ENCODE measurements around the gene NOP14. TPM values are rescaled to one million over a fixed set of nuclear protein-coding genes. Genes with fewer than 3 reads are reported as not detected.
A peak's percentile ranks its signal among the peaks of the same experiment; 100 is the strongest.

The NOP14 gene
- total and polyA plus RNA-seq, 5 donors: 12.0 to 19.2 (median 17.8) TPM

- no peak overlapping the region for H3K4me3 ChIP-seq (ENCODE audit: low read length)
- DNase-seq (no peak), ATAC-seq (no peak)
- H3K27me3 ChIP-seq (ENCODE audit: control insufficient read depth, insufficient read depth): no peaks in the 10 kb centered on the region
- WGBS: 88% methylated on average over 7 of the region's 7 CpGs
- intact Hi-C loops (cut with DNase I): no loop called here
- peaks cover 6% of the 10 kb centered on the region for H3K4me1 ChIP-seq (ENCODE audit: control insufficient read depth, insufficient read depth, low read length)
- H3K27ac ChIP-seq (ENCODE audit: low read length): no peak overlapping the region
- H3K9me3 ChIP-seq (ENCODE audit: control insufficient read depth, low read length): no peaks in the 10 kb centered on the region
Measured at GRCh38 chr4:2908686-2909085, 54.5 kb downstream of the NOP14 start.

GRCh38 chr4:2907706-2908293 is 55.4 kb downstream of the NOP14 start:
- H3K9me3 ChIP-seq (ENCODE audit: control insufficient read depth, low read length): no peaks in the 10 kb centered on the region
- peaks cover 3% of the 10 kb centered on the region for H3K4me1 ChIP-seq (ENCODE audit: control insufficient read depth, insufficient read depth, low read length)
- no peak overlapping the region for H3K27ac ChIP-seq (ENCODE audit: low read length)
- intact Hi-C loops (cut with DNase I): no loop called here
- DNase-seq: no peak
- WGBS: 92% methylated on average over 11 of the region's 11 CpGs
- H3K4me3 ChIP-seq (ENCODE audit: low read length): no peak overlapping the region
- no peak for ATAC-seq
- no peaks in the 10 kb centered on the region for H3K27me3 ChIP-seq (ENCODE audit: control insufficient read depth, insufficient read depth)

- H3K27me3 ChIP-seq (ENCODE audit: control insufficient read depth, insufficient read depth): no peaks in the 10 kb centered on the region
- DNase-seq (no peak), ATAC-seq (no peak)
- no peaks in the 10 kb centered on the region for H3K9me3 ChIP-seq (ENCODE audit: control insufficient read depth, low read length)
- H3K4me3 ChIP-seq (ENCODE audit: low read length): no peak overlapping the region
- WGBS: 80% methylated on average over 4 of the region's 4 CpGs
- intact Hi-C loops (cut with DNase I): no loop called here
- no peak overlapping the region for H3K27ac ChIP-seq (ENCODE audit: low read length)
- H3K4me1 ChIP-seq (ENCODE audit: control insufficient read depth, insufficient read depth, low read length): peaks cover 3% of the 10 kb centered on the region
Measured at GRCh38 chr4:2907226-2907625, 56.0 kb downstream of the NOP14 start.

GRCh38 chr4:2906218-2906617 is 57.0 kb downstream of the NOP14 start:
- no peak overlapping the region for H3K4me3 ChIP-seq (ENCODE audit: low read length)
- no peaks in the 10 kb centered on the region for H3K9me3 ChIP-seq (ENCODE audit: control insufficient read depth, low read length)
- DNase-seq (no peak), ATAC-seq (no peak)
- no peak overlapping the region for H3K27ac ChIP-seq (ENCODE audit: low read length)
- no peaks in the 10 kb centered on the region for H3K27me3 ChIP-seq (ENCODE audit: control insufficient read depth, insufficient read depth)
- intact Hi-C loops (cut with DNase I): no loop called here
- 79% methylated on average over 8 of the region's 8 CpGs for WGBS
- H3K4me1 ChIP-seq (ENCODE audit: control insufficient read depth, insufficient read depth, low read length): no peaks in the 10 kb centered on the region

- intact Hi-C loops (cut with DNase I): no loop called here
- ATAC-seq: no peak
- Histone ChIP-seq H3K27me3 (ENCODE audit: control insufficient read depth, insufficient read depth) (no peaks in the 10 kb centered on the region), H3K4me3 (ENCODE audit: low read length) (no peak overlapping the region), H3K9me3 (ENCODE audit: control insufficient read depth, low read length) (no peaks in the 10 kb centered on the region), H3K27ac (ENCODE audit: low read length) (no peak overlapping the region), H3K4me1 (ENCODE audit: control insufficient read depth, insufficient read depth, low read length) (no peaks in the 10 kb centered on the region)
- no peak for DNase-seq
- WGBS: 91% methylated on average over 13 of the region's 13 CpGs
Measured at GRCh38 chr4:2905544-2905943, 57.7 kb downstream of the NOP14 start.

GRCh38 chr4:2902126-2902525 is 61.1 kb downstream of the NOP14 start:
- 84% methylated on average over 2 of the region's 2 CpGs for WGBS
- Histone ChIP-seq H3K27ac (ENCODE audit: low read length) (no peak overlapping the region), H3K27me3 (ENCODE audit: control insufficient read depth, insufficient read depth) (no peaks in the 10 kb centered on the region), H3K4me1 (ENCODE audit: control insufficient read depth, insufficient read depth, low read length) (no peaks in the 10 kb centered on the region), H3K9me3 (ENCODE audit: control insufficient read depth, low read length) (no peaks in the 10 kb centered on the region), H3K4me3 (ENCODE audit: low read length) (no peak overlapping the region)
- intact Hi-C loops (cut with DNase I): no loop called here
- ATAC-seq: no peak
- DNase-seq: no peak

- Histone ChIP-seq H3K27me3 (ENCODE audit: control insufficient read depth, insufficient read depth) (no peaks in the 10 kb centered on the region), H3K4me1 (ENCODE audit: control insufficient read depth, insufficient read depth, low read length) (no peaks in the 10 kb centered on the region), H3K27ac (ENCODE audit: low read length) (no peak overlapping the region), H3K4me3 (ENCODE audit: low read length) (no peak overlapping the region), H3K9me3 (ENCODE audit: control insufficient read depth, low read length) (no peaks in the 10 kb centered on the region)
- WGBS: 96% methylated on average over 3 of the region's 3 CpGs
- ATAC-seq (no peak), DNase-seq (no peak)
- intact Hi-C loops (cut with DNase I): no loop called here
Measured at GRCh38 chr4:2901186-2901585, 62.0 kb downstream of the NOP14 start.

- Histone ChIP-seq H3K27me3 (ENCODE audit: control insufficient read depth, insufficient read depth) (no peaks in the 10 kb centered on the region), H3K4me3 (ENCODE audit: low read length) (no peak overlapping the region), H3K4me1 (ENCODE audit: control insufficient read depth, insufficient read depth, low read length) (no peaks in the 10 kb centered on the region), H3K27ac (ENCODE audit: low read length) (no peak overlapping the region), H3K9me3 (ENCODE audit: control insufficient read depth, low read length) (no peaks in the 10 kb centered on the region)
- 90% methylated on average over 6 of the region's 6 CpGs for WGBS
- ATAC-seq (no peak), DNase-seq (no peak)
- intact Hi-C loops (cut with DNase I): no loop called here
Measured at GRCh38 chr4:2900741-2901140, 62.5 kb downstream of the NOP14 start.

- H3K4me3 ChIP-seq (ENCODE audit: low read length): no peak overlapping the region
- no peaks in the 10 kb centered on the region for H3K9me3 ChIP-seq (ENCODE audit: control insufficient read depth, low read length)
- intact Hi-C loops (cut with DNase I): no loop called here
Measured at GRCh38 chr4:2898001-2898400, 65.2 kb downstream of the NOP14 start.

GRCh38 chr4:2893772-2894171 is 69.4 kb downstream of the NOP14 start:
- ATAC-seq (peak in 1 of 2 donors; percentile 59), DNase-seq (no peak)
- Histone ChIP-seq H3K4me1 (ENCODE audit: control insufficient read depth, insufficient read depth, low read length) (peaks cover 5% of the 10 kb centered on the region), H3K27ac (ENCODE audit: low read length) (no peak overlapping the region), H3K9me3 (ENCODE audit: control insufficient read depth, low read length) (no peaks in the 10 kb centered on the region), H3K27me3 (ENCODE audit: control insufficient read depth, insufficient read depth) (no peaks in the 10 kb centered on the region), H3K4me3 (ENCODE audit: low read length) (no peak overlapping the region)
- 14% methylated on average over 5 of the region's 5 CpGs for WGBS
- intact Hi-C loops (cut with DNase I): no loop called here

More at GRCh38 chr4:2898001-2898400, 65.2 kb downstream of the NOP14 start:
- WGBS: 64% methylated on average over 3 of the region's 3 CpGs
- DNase-seq (no peak), ATAC-seq (no peak)
- Histone ChIP-seq H3K4me1 (ENCODE audit: control insufficient read depth, insufficient read depth, low read length) (peaks cover 5% of the 10 kb centered on the region), H3K27me3 (ENCODE audit: control insufficient read depth, insufficient read depth) (no peaks in the 10 kb centered on the region), H3K27ac (ENCODE audit: low read length) (no peak overlapping the region)

- H3K27ac ChIP-seq (ENCODE audit: low read length): no peak overlapping the region
Measured at GRCh38 chr4:2891294-2891693, 71.9 kb downstream of the NOP14 start.

GRCh38 chr4:2888886-2889285 is 74.3 kb downstream of the NOP14 start:
- H3K27me3 ChIP-seq (ENCODE audit: control insufficient read depth, insufficient read depth): no peaks in the 10 kb centered on the region
- DNase-seq (no peak), ATAC-seq (no peak)
- 98% methylated on average over 3 of the region's 3 CpGs for WGBS
- H3K9me3 ChIP-seq (ENCODE audit: control insufficient read depth, low read length): no peaks in the 10 kb centered on the region
- H3K27ac ChIP-seq (ENCODE audit: low read length): no peak overlapping the region
- peaks cover 4% of the 10 kb centered on the region for H3K4me1 ChIP-seq (ENCODE audit: control insufficient read depth, insufficient read depth, low read length)
- intact Hi-C loops (cut with DNase I): no loop called here
- no peak overlapping the region for H3K4me3 ChIP-seq (ENCODE audit: low read length)

More at GRCh38 chr4:2891294-2891693, 71.9 kb downstream of the NOP14 start:
- DNase-seq (no peak), ATAC-seq (peak in 1 of 2 donors; percentile 15)
- H3K4me1 ChIP-seq (ENCODE audit: control insufficient read depth, insufficient read depth, low read length): peaks cover 5% of the 10 kb centered on the region
- H3K27me3 ChIP-seq (ENCODE audit: control insufficient read depth, insufficient read depth): no peaks in the 10 kb centered on the region
- no peaks in the 10 kb centered on the region for H3K9me3 ChIP-seq (ENCODE audit: control insufficient read depth, low read length)
- intact Hi-C loops (cut with DNase I): no loop called here
- H3K4me3 ChIP-seq (ENCODE audit: low read length): no peak overlapping the region
- 75% methylated on average over 5 of the region's 5 CpGs for WGBS
